ENCODE results near the gene IL17RE.

DNA sequence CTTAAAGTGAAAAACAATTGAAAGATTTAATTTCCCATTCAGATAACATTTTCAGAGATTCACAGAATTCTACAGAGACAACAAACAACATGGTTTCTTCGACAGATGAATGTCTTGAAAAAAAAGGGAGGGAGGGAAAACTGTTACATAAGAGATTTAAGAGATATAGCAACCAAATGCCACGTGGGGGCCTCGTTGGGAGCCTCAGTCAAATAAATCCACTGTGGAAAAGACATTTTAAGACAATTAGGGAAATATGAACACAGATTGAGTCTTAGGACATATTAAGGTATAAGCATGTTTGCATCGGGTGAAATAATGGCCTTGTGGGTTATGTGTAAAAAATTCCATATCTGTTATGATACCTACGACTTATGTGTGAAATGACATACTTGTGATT, 54.6 kb downstream of the IL17RE start:
- no peak for TF ChIP-seq KLF13 (tag; IDR thresholded peaks at IDR 0.05; ENCODE audit: borderline replicate concordance, low read depth)
- TF ChIP-seq ZNF764 (CRISPR knock-in tag; IDR thresholded peaks at IDR 0.05; ENCODE audit: low read depth), result no peak
- TF ChIP-seq, protein P1, sequence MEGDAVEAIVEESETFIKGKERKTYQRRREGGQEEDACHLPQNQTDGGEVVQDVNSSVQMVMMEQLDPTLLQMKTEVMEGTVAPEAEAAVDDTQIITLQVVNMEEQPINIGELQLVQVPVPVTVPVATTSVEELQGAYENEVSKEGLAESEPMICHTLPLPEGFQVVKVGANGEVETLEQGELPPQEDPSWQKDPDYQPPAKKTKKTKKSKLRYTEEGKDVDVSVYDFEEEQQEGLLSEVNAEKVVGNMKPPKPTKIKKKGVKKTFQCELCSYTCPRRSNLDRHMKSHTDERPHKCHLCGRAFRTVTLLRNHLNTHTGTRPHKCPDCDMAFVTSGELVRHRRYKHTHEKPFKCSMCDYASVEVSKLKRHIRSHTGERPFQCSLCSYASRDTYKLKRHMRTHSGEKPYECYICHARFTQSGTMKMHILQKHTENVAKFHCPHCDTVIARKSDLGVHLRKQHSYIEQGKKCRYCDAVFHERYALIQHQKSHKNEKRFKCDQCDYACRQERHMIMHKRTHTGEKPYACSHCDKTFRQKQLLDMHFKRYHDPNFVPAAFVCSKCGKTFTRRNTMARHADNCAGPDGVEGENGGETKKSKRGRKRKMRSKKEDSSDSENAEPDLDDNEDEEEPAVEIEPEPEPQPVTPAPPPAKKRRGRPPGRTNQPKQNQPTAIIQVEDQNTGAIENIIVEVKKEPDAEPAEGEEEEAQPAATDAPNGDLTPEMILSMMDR (IDR thresholded peaks at IDR 0.05 in 2 of 3, conservative IDR thresholded peaks at IDR 0.05 in 1 of 3; ENCODE audit: insufficient read depth in 2 of 3, low read depth in 1 of 3, low read length in 3 of 3), result peak in 1 of 3 experiments; percentile 22; a peak in 2 of 6 replicates
- TF ChIP-seq HEY1 (CRISPR knock-in tag; IDR thresholded peaks at IDR 0.05; ENCODE audit: borderline replicate concordance), result no peak
- no peak for TF ChIP-seq ZSCAN29 (IDR thresholded peaks at IDR 0.05)
- no peak for TF ChIP-seq EGR1 (conservative IDR thresholded peaks at IDR 0.05)
- no peak for TF ChIP-seq TAF1 (IDR thresholded peaks at IDR 0.05; ENCODE audit: control insufficient read depth, extremely low read depth, insufficient read depth, low read length, severe bottlenecking)
- no peak for TF ChIP-seq SAFB (IDR thresholded peaks at IDR 0.05; ENCODE audit: borderline replicate concordance, low read depth, low read length)
- no peak for TF ChIP-seq ZNF644 (tag; IDR thresholded peaks at IDR 0.05; ENCODE audit: low read depth)

Data from K562 (cell line).